HAP-1 (cell line): ENCODE data around the gene FGGY.

ENCODE experiments used
- DNase-seq, 2 experiments: peaks; one replicate each; pipeline ENCODE4 v3.0.0-alpha.2; 2016 to 2020; ENCODE audit warnings: low spot score in 2 of 2
- H3K27me3 ChIP-seq: fragments of 250-450 bp; sonication (Bioruptor Pico); 2 replicates; pipeline ENCODE4 v1.5.1; 2020; ENCODE audit warnings: low read depth, mild to moderate bottlenecking, moderate library complexity
- H3K36me3 ChIP-seq: fragments of 250-450 bp; sonication (Bioruptor Pico); replicated peaks from 2 replicates; pipeline ENCODE4 v1.5.1; 2020; ENCODE audit warnings: mild to moderate bottlenecking
- H3K4me1 ChIP-seq: fragments of 250-450 bp; sonication (Bioruptor Pico); 2 replicates; pipeline ENCODE4 v1.5.1; 2020; ENCODE audit warnings: mild to moderate bottlenecking
- H3K4me3 ChIP-seq: fragments of 250-450 bp; sonication (Bioruptor Pico); 2 replicates; pipeline ENCODE4 v1.5.1; 2020; ENCODE audit warnings: mild to moderate bottlenecking, moderate library complexity
- H3K9me3 ChIP-seq: fragments of 250-450 bp; sonication (Bioruptor Pico); 2 replicates; pipeline ENCODE4 v1.5.1; 2020; ENCODE audit warnings: mild to moderate bottlenecking, moderate library complexity
- in situ Hi-C: fragments of 300-500 bp; cut with MboI; formaldehyde crosslinking; loops from 3 replicates; pipeline ENCODE4 v1.14.3; 2020; ENCODE audit warnings: low sequenced_read_pairs, inconsistent platforms, mixed read lengths

The FGGY gene

DNA sequence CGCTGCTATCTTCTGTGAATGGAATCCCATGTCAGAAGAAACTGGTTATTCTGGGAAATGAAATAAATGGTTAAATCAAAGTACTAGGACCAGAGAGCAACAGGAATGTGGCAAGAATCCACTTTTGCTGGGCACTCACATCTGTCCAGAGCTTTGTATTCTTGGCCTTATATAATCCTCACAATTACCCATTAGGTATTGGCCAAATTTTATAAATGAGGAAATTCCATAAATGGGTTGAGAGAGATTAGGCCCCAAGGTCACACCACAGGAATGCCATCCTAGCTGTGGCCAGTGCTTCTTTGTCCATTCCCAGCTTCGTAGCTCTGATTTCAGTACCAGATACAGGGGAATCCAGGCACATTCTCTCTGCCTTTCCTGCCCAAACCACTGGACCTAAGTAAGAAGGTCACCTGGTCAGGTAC, 441.7 kb downstream of the FGGY start:
- no peak overlapping the region for H3K4me3 ChIP-seq
- H3K9me3 ChIP-seq, result no peaks in the 10 kb centered on the region
- no peaks in the 10 kb centered on the region for H3K4me1 ChIP-seq
- no peak for DNase-seq
- in situ Hi-C loops, result no loop called here
- H3K27me3 ChIP-seq, result no peaks in the 10 kb centered on the region
- H3K36me3 ChIP-seq, result no peaks in the 10 kb centered on the region

GRCh38 chr1:59739111-59739510, 442.2 kb downstream of the FGGY start:
- in situ Hi-C loops, result no loop called here
- Histone ChIP-seq H3K4me3 (no peak overlapping the region), H3K36me3 (no peaks in the 10 kb centered on the region)

GRCh38 chr1:59742526-59742925, 445.6 kb downstream of the FGGY start:
- H3K27me3 ChIP-seq, result no peaks in the 10 kb centered on the region
- in situ Hi-C loops, result no loop called here
- no peak for DNase-seq
- no peaks in the 10 kb centered on the region for H3K4me1 ChIP-seq
- H3K36me3 ChIP-seq, result no peaks in the 10 kb centered on the region
- no peaks in the 10 kb centered on the region for H3K9me3 ChIP-seq
- no peak overlapping the region for H3K4me3 ChIP-seq

More at GRCh38 chr1:59739111-59739510, 442.2 kb downstream of the FGGY start:
- no peak for DNase-seq
- Histone ChIP-seq H3K4me1 (no peaks in the 10 kb centered on the region), H3K27me3 (no peaks in the 10 kb centered on the region), H3K9me3 (no peaks in the 10 kb centered on the region)

DNA sequence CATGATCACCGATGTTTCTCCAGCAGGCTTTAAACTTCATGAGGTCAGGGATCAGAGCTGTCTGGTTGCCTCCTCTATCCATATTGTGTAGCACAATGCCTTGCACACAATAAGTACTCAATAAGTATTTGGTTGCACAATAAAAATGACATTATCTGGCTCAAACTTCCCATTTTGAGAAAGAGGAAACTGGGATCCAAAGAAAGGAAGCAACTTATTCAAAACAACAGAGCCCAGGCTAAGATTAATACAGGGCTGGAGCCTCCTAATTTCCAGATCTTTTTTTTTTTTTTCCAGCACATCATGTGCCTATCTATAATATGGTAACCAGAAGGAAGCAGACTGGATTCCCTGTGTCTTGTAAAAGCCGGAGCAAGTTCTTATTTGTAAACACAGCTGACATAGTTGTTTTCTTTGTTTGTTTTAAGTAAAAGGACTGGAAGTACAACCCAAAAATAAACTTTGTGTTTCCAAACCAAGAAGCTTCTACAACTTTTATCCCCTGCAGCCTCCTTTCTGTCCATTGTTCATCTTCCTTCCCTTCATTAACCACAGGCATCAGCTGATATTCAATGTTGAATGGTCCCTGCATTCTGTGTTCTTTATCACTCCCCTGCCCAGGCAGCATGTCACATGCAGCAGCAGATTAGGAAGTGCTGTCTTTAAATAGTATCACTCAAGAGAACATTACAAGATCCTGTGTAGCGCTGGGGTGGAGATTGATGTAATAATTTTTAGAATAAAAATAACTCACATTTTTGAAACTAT, 446.6 kb downstream of the FGGY start:
- Histone ChIP-seq H3K27me3 (no peaks in the 10 kb centered on the region), H3K4me1 (no peaks in the 10 kb centered on the region), H3K9me3 (no peaks in the 10 kb centered on the region), H3K4me3 (no peak overlapping the region), H3K36me3 (no peaks in the 10 kb centered on the region)
- DNase-seq, result no peak
- in situ Hi-C loops, result no loop called here

- Histone ChIP-seq H3K36me3 (no peaks in the 10 kb centered on the region), H3K9me3 (no peaks in the 10 kb centered on the region), H3K4me3 (no peak overlapping the region), H3K27me3 (no peaks in the 10 kb centered on the region), H3K4me1 (peaks cover 11% of the 10 kb centered on the region)
- in situ Hi-C loops, result no loop called here
- peak in 1 of 2 experiments; percentile 8 for DNase-seq
Measured at GRCh38 chr1:59747420-59748024, 450.6 kb downstream of the FGGY start.

GRCh38 chr1:59748123-59748522, 451.2 kb downstream of the FGGY start:
- in situ Hi-C loops, result no loop called here
- Histone ChIP-seq H3K4me1 (peaks cover 14% of the 10 kb centered on the region), H3K9me3 (no peaks in the 10 kb centered on the region), H3K27me3 (no peaks in the 10 kb centered on the region), H3K4me3 (no peak overlapping the region), H3K36me3 (no peaks in the 10 kb centered on the region)
- no peak for DNase-seq

GRCh38 chr1:59750328-59751003, 453.6 kb downstream of the FGGY start:
- H3K4me3 ChIP-seq, result no peak overlapping the region
- H3K9me3 ChIP-seq, result no peaks in the 10 kb centered on the region
- in situ Hi-C loops, result loop anchor here (10.0 to 25.0 kb wide), 2 partner anchors 1006 to 1213 kb away; partner anchors contain the start of gene OMA1
- no peak for DNase-seq
- H3K36me3 ChIP-seq, result no peaks in the 10 kb centered on the region
- peaks cover 14% of the 10 kb centered on the region for H3K4me1 ChIP-seq
- no peaks in the 10 kb centered on the region for H3K27me3 ChIP-seq

GRCh38 chr1:59751004-59751395, 454.1 kb downstream of the FGGY start:
- no peak overlapping the region for H3K4me3 ChIP-seq

GRCh38 chr1:59751801-59752200, 454.9 kb downstream of the FGGY start:
- Histone ChIP-seq H3K9me3 (no peaks in the 10 kb centered on the region), H3K36me3 (no peaks in the 10 kb centered on the region), H3K4me1 (peaks cover 14% of the 10 kb centered on the region), H3K27me3 (no peaks in the 10 kb centered on the region), H3K4me3 (no peak overlapping the region)
- in situ Hi-C loops, result loop anchor here (10.0 to 25.0 kb wide), 2 partner anchors 1007 to 1214 kb away; partner anchors contain the start of gene OMA1
- no peak for DNase-seq

More at GRCh38 chr1:59751004-59751395, 454.1 kb downstream of the FGGY start:
- in situ Hi-C loops, result loop anchor here (10.0 to 25.0 kb wide), 2 partner anchors 1006 to 1214 kb away; partner anchors contain the start of gene OMA1
- no peaks in the 10 kb centered on the region for H3K27me3 ChIP-seq
- peaks cover 14% of the 10 kb centered on the region for H3K4me1 ChIP-seq
- DNase-seq, result no peak
- no peaks in the 10 kb centered on the region for H3K9me3 ChIP-seq
- H3K36me3 ChIP-seq, result no peaks in the 10 kb centered on the region

DNA sequence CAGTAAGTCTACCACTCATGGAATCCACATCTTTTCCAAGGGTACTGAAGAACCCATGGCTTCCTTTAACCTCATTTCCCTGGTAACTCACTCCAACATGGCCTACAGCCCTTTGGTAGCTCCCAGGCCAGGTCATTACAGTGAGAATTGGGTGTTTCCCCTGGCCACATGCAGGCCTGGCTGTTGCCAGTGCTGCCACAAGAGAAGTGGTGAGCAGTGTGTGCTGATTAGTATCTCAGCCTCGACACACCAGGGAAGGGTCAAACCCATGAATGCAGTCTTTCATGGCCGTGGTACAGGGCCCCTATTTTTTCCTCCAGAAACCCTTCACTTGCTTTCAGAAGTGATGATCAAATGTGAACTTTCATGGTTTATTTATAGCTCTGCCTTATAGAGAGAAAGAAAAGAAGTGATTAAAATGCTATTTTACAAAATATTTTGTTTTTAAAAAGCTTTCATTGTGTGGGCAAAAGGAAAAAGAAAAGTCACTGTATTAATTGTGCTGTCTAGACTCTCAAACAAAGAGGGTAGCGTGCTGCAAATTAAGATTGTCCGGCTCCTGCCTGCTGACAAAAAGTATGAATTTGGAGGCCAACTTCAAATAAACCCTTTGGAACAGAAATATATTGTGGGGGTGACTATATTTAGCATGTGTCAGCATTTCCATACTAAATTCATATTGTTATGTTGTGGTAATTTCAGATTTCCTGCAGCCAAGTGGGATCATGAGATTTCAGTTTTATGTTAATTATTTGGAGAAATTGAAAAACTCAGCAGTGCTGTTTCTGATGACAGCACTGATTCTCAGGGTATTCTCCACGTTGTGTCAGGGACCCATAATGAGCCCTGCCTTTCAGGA, 455.9 kb downstream of the FGGY start:
- Histone ChIP-seq H3K9me3 (no peaks in the 10 kb centered on the region), H3K4me3 (no peak overlapping the region), H3K36me3 (no peaks in the 10 kb centered on the region), H3K4me1 (peaks cover 14% of the 10 kb centered on the region), H3K27me3 (no peaks in the 10 kb centered on the region)
- peak; percentile 5 to 13 for DNase-seq
- in situ Hi-C loops, result loop anchor here (10.0 to 25.0 kb wide), 2 partner anchors 1008 to 1215 kb away; partner anchors contain the start of gene OMA1

- in situ Hi-C loops, result loop anchor here (10.0 to 25.0 kb wide), 2 partner anchors 1010 to 1218 kb away; partner anchors contain the start of gene OMA1
- DNase-seq, result no peak
- no peak overlapping the region for H3K4me3 ChIP-seq
Measured at GRCh38 chr1:59755069-59755685, 458.3 kb downstream of the FGGY start.

GRCh38 chr1:59757197-59757747, 460.4 kb downstream of the FGGY start:
- no peaks in the 10 kb centered on the region for H3K36me3 ChIP-seq
- H3K4me1 ChIP-seq, result peaks cover 3% of the 10 kb centered on the region
- no peak overlapping the region for H3K4me3 ChIP-seq
- in situ Hi-C loops, result loop anchor here (10.0 to 25.0 kb wide), 2 partner anchors 1012 to 1220 kb away; partner anchors contain the start of gene OMA1
- no peaks in the 10 kb centered on the region for H3K27me3 ChIP-seq
- DNase-seq, result no peak
- H3K9me3 ChIP-seq, result no peaks in the 10 kb centered on the region

More at GRCh38 chr1:59755069-59755685, 458.3 kb downstream of the FGGY start:
- Histone ChIP-seq H3K36me3 (no peaks in the 10 kb centered on the region), H3K9me3 (no peaks in the 10 kb centered on the region), H3K27me3 (no peaks in the 10 kb centered on the region), H3K4me1 (peaks cover 14% of the 10 kb centered on the region)
